Heart right ventricle (tissue), 16 donors: ENCODE results near the gene GIPC2. TPM values are rescaled to one million over a fixed set of nuclear protein-coding genes. Genes with fewer than 3 reads are reported as not detected.

Source experiments
- ATAC-seq, 8 donors: fragments of 200-7000 bp; cut with Tn5 transposase; one replicate each; pipeline ENCODE4 v1.9.1; 2020; ENCODE audit warnings: mild to moderate bottlenecking in 8 of 8, moderate library complexity in 8 of 8, moderate number of reproducible peaks in 1 of 8
- DNase-seq, 2 donors: peaks; one replicate each; pipeline ENCODE4 v3.0.0-alpha.2; 2020
- H3K27ac ChIP-seq, 10 donors: fragments of 200-600 bp; sonication (generic) in 2 of 10; one replicate each; pipeline versions ENCODE4 v1.5.0 to v1.8.0; 2020 to 2022; ENCODE audit warnings: mild to moderate bottlenecking in 3 of 10
- H3K27me3 ChIP-seq, 7 donors: fragments of 200-600 bp; one replicate each; pipeline ENCODE4 v1.8.0; 2021 to 2022; ENCODE audit warnings: mild to moderate bottlenecking in 2 of 7
- H3K36me3 ChIP-seq, 9 donors: fragments of 200-600 bp; sonication (generic) in 1 of 9; one replicate each; pipeline versions ENCODE4 v1.5.0 to v1.8.0; 2020 to 2022; ENCODE audit warnings: mild to moderate bottlenecking in 2 of 9
- H3K4me1 ChIP-seq, 9 donors: fragments of 200-600 bp; sonication (generic) in 1 of 9; one replicate each; pipeline versions ENCODE4 v1.5.0 to v1.8.0; 2020 to 2022; ENCODE audit warnings: mild to moderate bottlenecking in 4 of 9
- H3K4me3 ChIP-seq, 10 donors: fragments of 200-600 bp; sonication (generic) in 2 of 10; one replicate each; pipeline versions ENCODE4 v1.5.0 to v1.8.0; 2020 to 2022; ENCODE audit warnings: mild to moderate bottlenecking in 7 of 10, moderate library complexity in 2 of 10
- H3K9me3 ChIP-seq, 11 donors: fragments of 200-600 bp in 10 of 11; sonication (generic) in 2 of 11; one replicate each; pipeline versions ENCODE4 v1.5.0 to v1.8.0; 2013 to 2022; ENCODE audit warnings: mild to moderate bottlenecking in 2 of 11, control low read depth in 1 of 11, moderate library complexity in 1 of 11
- WGBS, 2 donors: extraction: QIAGEN DNeasy Blood & Tissue Kit; methylation state at CpG; one replicate each; pipeline ENCODE4 v1.1.7; 2013; ENCODE audit warnings: inconsistent platforms in 1 of 2; 5-methylcytosine and 5-hydroxymethylcytosine counted together
- intact Hi-C, 10 donors: fragments of 100-400 bp; cut with DNase I; formaldehyde crosslinking; loops; one replicate each; pipeline versions ENCODE4 v1.11.1 to v1.14.2; 2022
- polyA plus RNA-seq, 2 donors: library from polyadenylated mRNA; stranded (reverse); fragments of 200-250 nt; gene quantifications; one replicate each; pipeline ENCODE4 v1.2.3, GENCODE V29; 2013
- total RNA-seq, 10 donors: library from RNA; stranded (reverse); fragmentation: NEBNext Ultra II Directional in 3 of 10; extraction: Animal tissue kit (Norgen Biotek cat#: 25700) in 3 of 10; gene quantifications; one replicate each; pipeline versions ENCODE4 v1.2.1 to v1.2.4, GENCODE V29; 2021 to 2023
- TF ChIP-seq, protein P1 (sequence below), 9 donors: fragments of 200-600 bp; sonication (generic) in 2 of 9; IDR thresholded peaks; one replicate each; pipeline versions ENCODE4 v1.5.0 to v1.8.0; 2021 to 2022; ENCODE audit warnings: antibody characterized with exemption in 9 of 9, mild to moderate bottlenecking in 5 of 9, moderate library complexity in 1 of 9
- donor health status: Arrhythmogenic right ventricular cardiomyopathy.
- donor health status: ischemic (EF 13 %, LVEDD 7.1; RV severe dilation, severe dysfunction).
- donor health status: healthy with polysubstance abuse.
- donor health status: DM: no; HTN: yes; CAD: no.
- donor health status: DM: no; HTN: no; CAD: no.
- donor health status: ischemic (EF 25% LVEDD 6.9; RV normal size, moderate dysfunction).
- donor health status: ischemic (EF 25% LVEDD 5.7; RV mildly dilated, moderate dysfunction).
- donor health status: healthy.
- donor health status: DM: yes; HTN: yes; CAD: no.
- donor health status: Ischemic cardiomyopathy.
- donor health status: ischemic (EF 35%, LVEDD 5.7; RV mildly dilated, moderate dysfunction).
- donor health status: nonischemic (EF 11% LVEDD 7.7; RV severe dilation, severe dysfunction).
- donor health status: DM: yes; HTN: yes; CAD: no.
- donor health status: PGD.
- donor health status: ischemic (EF 29% LVEDD 5.4; RV normal size, mild dysfunction).
- donor health status: nonischemic (EF 23%, LVEDD 6.1; RV moderate dilation, normal function).

The GIPC2 gene
- total and polyA plus RNA-seq, 12 donors = 1.3 to 7.4 (median 3.2) TPM

DNA sequence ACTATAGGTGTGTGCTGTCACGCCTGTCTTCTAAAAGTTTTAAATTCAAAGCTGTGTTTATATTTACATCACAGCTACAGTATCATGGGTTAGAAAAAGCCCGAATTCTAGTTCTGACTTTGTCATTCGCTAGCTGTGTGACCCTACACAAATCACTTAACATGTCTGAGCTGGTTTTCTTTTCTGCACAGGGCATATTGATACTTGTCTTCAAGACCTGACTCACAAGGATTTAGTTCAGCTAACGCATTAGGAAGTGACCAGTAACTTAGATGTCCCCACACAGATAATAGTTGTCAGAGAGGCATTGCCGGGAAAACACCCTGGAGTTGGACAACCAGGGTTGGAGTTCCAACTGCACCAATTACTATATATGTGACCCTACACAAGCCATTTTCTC, 25.9 kb downstream of the GIPC2 start:
- 77 to 90% methylated on average over 5 of the region's 5 CpGs for WGBS, 2 donors
- ATAC-seq (no peak), DNase-seq (no peak)
- H3K27me3 ChIP-seq = no peaks in the 10 kb centered on the region
- no peaks in the 10 kb centered on the region for H3K9me3 ChIP-seq
- peak overlapping the region in 7 of 10 donors; percentile 8 to 88 (median 59) for H3K27ac ChIP-seq
- peaks cover 0 to 80% (median 26%) of the 10 kb centered on the region in 9 donors for H3K4me1 ChIP-seq
- no peak overlapping the region for H3K4me3 ChIP-seq
- intact Hi-C loops = no loop called here
- TF ChIP-seq, protein P1, sequence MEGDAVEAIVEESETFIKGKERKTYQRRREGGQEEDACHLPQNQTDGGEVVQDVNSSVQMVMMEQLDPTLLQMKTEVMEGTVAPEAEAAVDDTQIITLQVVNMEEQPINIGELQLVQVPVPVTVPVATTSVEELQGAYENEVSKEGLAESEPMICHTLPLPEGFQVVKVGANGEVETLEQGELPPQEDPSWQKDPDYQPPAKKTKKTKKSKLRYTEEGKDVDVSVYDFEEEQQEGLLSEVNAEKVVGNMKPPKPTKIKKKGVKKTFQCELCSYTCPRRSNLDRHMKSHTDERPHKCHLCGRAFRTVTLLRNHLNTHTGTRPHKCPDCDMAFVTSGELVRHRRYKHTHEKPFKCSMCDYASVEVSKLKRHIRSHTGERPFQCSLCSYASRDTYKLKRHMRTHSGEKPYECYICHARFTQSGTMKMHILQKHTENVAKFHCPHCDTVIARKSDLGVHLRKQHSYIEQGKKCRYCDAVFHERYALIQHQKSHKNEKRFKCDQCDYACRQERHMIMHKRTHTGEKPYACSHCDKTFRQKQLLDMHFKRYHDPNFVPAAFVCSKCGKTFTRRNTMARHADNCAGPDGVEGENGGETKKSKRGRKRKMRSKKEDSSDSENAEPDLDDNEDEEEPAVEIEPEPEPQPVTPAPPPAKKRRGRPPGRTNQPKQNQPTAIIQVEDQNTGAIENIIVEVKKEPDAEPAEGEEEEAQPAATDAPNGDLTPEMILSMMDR (IDR thresholded peaks at IDR 0.05) = no peak
- H3K36me3 ChIP-seq = no peaks in the 10 kb centered on the region

DNA sequence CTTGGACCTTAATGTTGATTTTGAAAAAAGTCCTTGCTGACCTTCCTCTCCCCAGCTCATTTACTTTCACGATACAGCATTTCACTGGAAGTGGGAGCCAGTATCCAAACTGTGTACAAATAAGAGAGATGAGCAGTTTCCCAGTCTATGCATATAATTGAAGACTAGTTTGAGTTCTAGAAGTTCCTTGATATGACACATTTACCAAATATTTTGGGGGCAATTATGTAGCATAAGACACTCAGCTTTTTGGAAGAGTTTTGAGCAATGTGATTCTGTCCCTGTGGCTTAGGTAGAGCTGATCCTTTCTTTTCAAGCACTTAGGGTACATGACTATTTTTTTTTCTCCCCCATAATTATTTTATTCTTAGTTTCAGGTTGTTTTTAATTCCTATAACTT, 26.4 kb downstream of the GIPC2 start:
- no peak for DNase-seq
- TF ChIP-seq, protein P1 (IDR thresholded peaks at IDR 0.05) = no peak
- Histone ChIP-seq H3K4me3 (no peak overlapping the region), H3K9me3 (no peaks in the 10 kb centered on the region), H3K4me1 (peaks cover 0 to 83% (median 26%) of the 10 kb centered on the region in 9 donors), H3K27me3 (no peaks in the 10 kb centered on the region), H3K27ac (peak overlapping the region in 7 of 10 donors; percentile 8 to 88 (median 59)), H3K36me3 (no peaks in the 10 kb centered on the region)
- ATAC-seq = no peak
- intact Hi-C loops = no loop called here
- WGBS, 2 donors = 29 to 41% methylated on average over 1 of the region's 1 CpG

DNA sequence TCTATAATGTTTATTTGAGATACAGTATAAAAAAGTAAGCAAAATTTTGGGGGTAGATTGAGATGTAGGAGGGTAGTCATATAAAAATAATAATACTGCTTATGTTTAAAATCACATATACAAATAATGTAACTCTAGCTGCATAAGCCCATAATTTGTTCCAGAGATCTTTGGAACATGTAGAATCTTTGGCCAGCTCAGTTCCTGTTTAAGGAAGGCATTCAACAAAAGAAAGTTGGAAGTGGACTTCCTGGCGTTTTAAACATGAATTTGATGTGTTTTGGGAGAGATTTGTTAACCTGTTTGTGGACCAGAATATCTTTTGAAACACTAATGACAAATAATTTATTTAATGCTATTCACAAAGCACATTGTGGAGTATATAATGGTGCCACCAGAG, 27.7 kb downstream of the GIPC2 start:
- Histone ChIP-seq H3K36me3 (no peaks in the 10 kb centered on the region), H3K4me3 (no peak overlapping the region), H3K4me1 (peaks cover 0 to 82% (median 29%) of the 10 kb centered on the region in 9 donors), H3K9me3 (no peaks in the 10 kb centered on the region), H3K27me3 (no peaks in the 10 kb centered on the region), H3K27ac (peak overlapping the region in 4 of 10 donors; percentile 37 to 75 (median 65))
- 55 to 62% methylated on average over 1 of the region's 1 CpG for WGBS, 2 donors
- ATAC-seq (no peak), DNase-seq (no peak)
- intact Hi-C loops = no loop called here
- TF ChIP-seq, protein P1 (IDR thresholded peaks at IDR 0.05) = no peak

DNA sequence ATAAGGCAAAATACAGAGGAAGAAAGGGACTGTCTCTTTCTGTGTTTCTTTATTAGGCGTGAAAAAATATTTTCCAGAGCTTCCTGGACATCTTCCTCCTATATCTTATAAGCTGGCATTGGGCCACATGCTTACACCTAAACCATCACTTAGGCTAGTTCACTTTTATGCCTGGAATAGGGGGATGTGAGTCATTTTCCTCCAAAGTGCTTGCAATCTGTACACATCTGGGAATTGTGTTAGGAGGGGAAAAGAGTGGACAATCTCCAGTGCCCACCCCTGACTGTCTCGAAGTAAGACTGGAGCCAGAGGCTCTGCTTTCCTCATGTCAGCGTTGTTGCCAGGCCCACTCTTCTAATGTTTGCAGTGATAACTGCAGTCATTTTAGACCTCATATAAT, 29.9 kb downstream of the GIPC2 start:
- H3K4me1 ChIP-seq = peaks cover 3 to 81% (median 45%) of the 10 kb centered on the region in 9 donors
- WGBS, 2 donors = 53 to 56% methylated on average over 3 of the region's 3 CpGs

More for the DNA sequence above, 29.9 kb downstream of the GIPC2 start:
- intact Hi-C loops = no loop called here
- Histone ChIP-seq H3K36me3 (no peaks in the 10 kb centered on the region), H3K4me3 (no peak overlapping the region), H3K27ac (peak overlapping the region in 8 of 10 donors; percentile 2 to 75 (median 40)), H3K27me3 (no peaks in the 10 kb centered on the region), H3K9me3 (no peaks in the 10 kb centered on the region)
- TF ChIP-seq, protein P1 (IDR thresholded peaks at IDR 0.05) = no peak
- peak in 1 of 2 donors; percentile 23 for DNase-seq
- peak; percentile 26 to 83 (median 50) for ATAC-seq
